NCI-H187 (cell line): Measurements from ENCODE around the gene EWSR1.
"Not testable (repeated sequence)": the region's sequence is repeated elsewhere in the genome, so short reads cannot be mapped to it uniquely, and the experiment has no call there.

ENCODE experiments used
- DNase-seq, 2 experiments: peaks; one replicate each; lab custom pipeline; 2025; lab: John Stamatoyannopoulos, UW

EWSR1 gene

GRCh38 chr22:29337631-29338284 is 69.7 kb downstream of the EWSR1 start:
- no peak for DNase-seq

GRCh38 chr22:29338398-29338797 is 70.3 kb downstream of the EWSR1 start:
- DNase-seq: no peak

- no peak for DNase-seq
Observed at GRCh38 chr22:29339381-29340235, 71.5 kb downstream of the EWSR1 start.

- DNase-seq: no peak
Observed at GRCh38 chr22:29340566-29340965, 72.5 kb downstream of the EWSR1 start.

DNA sequence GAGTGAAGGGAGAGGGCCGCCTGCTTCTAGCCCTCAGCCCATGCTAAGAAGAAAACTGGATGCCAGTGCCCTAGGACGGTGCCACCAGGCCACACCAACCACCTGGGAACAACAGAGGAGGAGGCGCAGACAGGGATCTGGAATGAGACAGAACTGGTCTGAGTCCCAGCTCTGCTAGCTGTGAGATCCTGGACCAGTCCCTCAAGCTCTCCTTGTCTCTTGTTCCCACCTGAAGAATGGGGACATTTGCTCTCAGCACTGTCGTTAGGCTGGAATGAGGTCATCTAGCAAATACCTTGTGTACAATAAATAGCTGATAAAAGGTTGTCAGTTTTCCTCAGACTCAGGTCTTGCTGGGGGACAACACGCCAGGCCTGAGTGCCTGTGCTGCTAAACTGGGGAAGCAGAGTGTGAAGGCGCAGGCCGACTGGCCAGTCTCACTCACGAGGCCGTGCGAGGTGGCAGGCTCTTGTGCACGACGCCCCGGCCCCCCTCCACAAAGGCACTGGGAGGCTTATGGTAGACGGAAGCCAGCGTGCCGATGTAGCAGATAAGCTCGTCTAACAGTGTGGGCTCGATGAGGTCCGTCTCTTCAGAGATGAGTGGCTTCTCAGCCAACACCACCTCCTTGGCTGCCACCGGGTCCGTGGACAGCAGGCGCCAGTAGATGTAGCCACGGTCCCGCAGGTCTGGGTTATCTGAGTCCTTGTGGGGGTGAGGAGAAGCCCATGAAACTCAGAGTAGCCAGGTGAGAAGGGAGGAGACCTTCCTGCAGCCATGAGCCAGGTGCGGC is 73.2 kb downstream of the EWSR1 start:
- DNase-seq: no peak

GRCh38 chr22:29341849-29342127 is 73.7 kb downstream of the EWSR1 start:
- DNase-seq: no peak

DNA sequence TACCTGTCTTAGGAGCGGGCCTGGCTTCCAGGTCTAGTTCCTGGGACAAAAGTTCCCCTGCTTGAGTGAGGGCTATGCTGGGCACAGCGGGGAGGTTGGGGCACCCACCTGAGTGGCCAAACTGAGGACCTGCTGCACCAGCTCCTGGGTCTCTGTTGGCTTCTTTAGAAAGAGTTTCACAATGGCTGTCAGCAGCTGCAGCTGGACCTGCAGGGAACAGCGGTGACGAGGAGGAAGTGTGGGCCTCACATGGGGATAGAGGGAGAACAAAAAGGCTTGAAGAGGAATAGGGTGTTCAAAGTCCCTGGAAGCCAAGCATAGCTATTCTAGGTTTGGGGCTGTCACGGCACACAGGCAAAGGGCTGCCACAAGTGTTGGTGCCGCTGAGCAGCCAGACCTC is 74.1 kb downstream of the EWSR1 start:
- DNase-seq: no peak

GRCh38 chr22:29342577-29343312 is 74.7 kb downstream of the EWSR1 start:
- no peak for DNase-seq

DNA sequence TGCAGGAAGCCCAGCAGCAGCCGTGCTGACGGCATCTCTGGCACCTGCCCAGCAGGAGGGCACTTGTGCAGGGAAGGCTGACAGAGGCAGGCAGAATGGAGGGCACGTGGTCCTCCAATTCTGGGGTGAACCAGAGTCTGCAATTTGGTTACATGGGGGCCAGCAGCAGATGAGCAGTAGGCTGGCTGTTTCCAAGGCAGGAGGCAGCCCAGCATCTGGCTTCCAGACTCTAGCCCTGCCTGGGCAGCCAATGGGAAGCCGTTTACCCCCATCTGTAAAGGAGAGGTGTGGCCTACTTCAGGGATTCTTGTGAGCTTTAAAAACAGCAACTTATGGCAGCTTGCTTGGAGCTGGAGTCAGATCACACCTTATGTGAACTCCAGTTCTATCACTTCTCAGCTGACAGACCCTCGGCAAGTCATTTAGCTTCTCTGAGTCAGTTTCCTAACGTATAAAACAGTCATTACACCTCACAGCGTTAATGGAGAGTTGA is 75.3 kb downstream of the EWSR1 start:
- no peak for DNase-seq

DNA sequence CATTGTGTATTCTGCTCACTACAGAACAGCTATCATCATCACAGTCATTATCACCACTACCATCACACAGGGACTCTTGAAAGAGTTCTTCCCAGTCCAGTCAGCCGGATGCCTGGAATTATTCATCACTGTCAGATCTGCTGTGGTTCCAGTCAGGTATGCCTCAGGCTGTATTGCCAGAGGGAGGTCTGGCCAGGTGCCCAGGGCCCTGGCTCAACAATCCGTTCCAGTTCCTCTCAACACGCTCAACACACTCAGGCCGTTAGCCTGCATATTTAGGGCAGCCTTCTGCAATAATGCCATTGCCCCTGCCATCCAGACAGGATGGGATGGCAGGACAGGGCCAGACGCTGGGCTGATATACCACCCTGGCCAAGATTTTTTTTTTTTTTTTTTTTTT is 76.1 kb downstream of the EWSR1 start:
- no peak for DNase-seq

GRCh38 chr22:29344889-29345288 is 76.8 kb downstream of the EWSR1 start:
- not testable (repeated sequence) for DNase-seq

GRCh38 chr22:29345932-29346331 is 77.9 kb downstream of the EWSR1 start:
- DNase-seq: no peak

GRCh38 chr22:29346659-29347058 is 78.6 kb downstream of the EWSR1 start:
- no peak for DNase-seq

DNA sequence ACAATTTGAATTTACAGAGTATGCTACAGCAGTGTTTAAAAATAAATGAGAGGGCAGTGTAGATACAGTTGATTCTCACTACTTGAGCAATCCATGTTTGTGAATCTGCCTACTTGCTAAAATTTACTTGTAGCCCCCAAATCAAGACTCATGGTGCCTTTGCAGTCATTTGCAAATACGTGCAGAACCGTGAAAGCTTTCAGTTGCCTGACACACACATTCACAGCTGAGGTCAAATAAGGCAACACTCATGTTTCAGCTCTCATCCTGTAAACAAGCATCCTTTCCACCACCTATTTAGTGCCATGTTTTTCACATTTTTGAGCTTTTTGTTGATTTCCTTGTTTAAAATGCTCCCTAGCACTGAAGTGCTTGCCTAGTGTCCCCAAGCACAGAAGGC is 80.0 kb downstream of the EWSR1 start:
- DNase-seq: no peak

GRCh38 chr22:29348956-29349355 is 80.9 kb downstream of the EWSR1 start:
- DNase-seq: no peak
